Fibroblast of pulmonary artery (primary cell): ENCODE results near the gene SLX1A.
A peak's percentile ranks its signal among the peaks of the same experiment; 100 is the strongest.
"Not testable (repeated sequence)": the region's sequence is repeated elsewhere in the genome, so short reads cannot be mapped to it uniquely, and the experiment has no call there.

Experiments
- DNase-seq: peaks from one replicate; pipeline ENCODE4 v3.0.0-alpha.2; 2010; ENCODE audit warnings: low read depth
- H3K4me3 ChIP-seq: replicated peaks from 2 replicates; pipeline ENCODE4 v1.5.1; 2011; ENCODE audit warnings: low read depth, mild to moderate bottlenecking, control low read depth, low read length, moderate library complexity
- TF ChIP-seq, protein P1 (sequence below): IDR thresholded peaks from 2 replicates; pipeline ENCODE4 v1.5.1; 2011; ENCODE audit warnings: mild to moderate bottlenecking, control low read depth, low read length, inconsistent platforms; ENCODE audit errors: missing control alignments

Gene SLX1A

DNA sequence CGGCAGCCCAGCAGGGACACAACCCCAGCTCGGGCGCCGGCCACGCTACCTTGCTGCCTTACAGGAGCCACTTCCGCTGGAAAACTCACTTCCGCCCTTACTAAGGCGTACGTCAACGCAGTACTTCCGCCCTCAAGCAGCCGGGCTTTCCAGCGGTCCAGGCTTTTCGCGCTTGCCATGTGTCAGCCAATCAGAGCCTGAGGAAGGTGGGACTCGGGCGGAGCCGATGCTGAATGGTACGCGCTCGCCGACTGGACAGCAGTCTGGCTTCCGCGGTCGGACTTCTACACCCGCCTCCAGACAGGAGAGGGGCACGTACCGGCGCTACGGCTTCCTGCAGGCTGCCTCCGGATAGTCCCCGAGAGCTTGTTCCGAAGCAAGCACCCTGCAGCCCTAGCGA lies at the start of gene SLX1A, which contains the start of gene BOLA2B:
SLX1A (plus strand) TSS at position 261 of the 400 bp plus-strand sequence. CDS start 210 bp downstream, outside the sequence.
BOLA2B (minus strand) TSS at position 52 of the 400 bp plus-strand sequence. CDS start 71 bp downstream, outside the sequence.
- peak within 1 kb of the TSS; percentile 47 for H3K4me3 ChIP-seq
- DNase-seq: not testable (repeated sequence)

DNA sequence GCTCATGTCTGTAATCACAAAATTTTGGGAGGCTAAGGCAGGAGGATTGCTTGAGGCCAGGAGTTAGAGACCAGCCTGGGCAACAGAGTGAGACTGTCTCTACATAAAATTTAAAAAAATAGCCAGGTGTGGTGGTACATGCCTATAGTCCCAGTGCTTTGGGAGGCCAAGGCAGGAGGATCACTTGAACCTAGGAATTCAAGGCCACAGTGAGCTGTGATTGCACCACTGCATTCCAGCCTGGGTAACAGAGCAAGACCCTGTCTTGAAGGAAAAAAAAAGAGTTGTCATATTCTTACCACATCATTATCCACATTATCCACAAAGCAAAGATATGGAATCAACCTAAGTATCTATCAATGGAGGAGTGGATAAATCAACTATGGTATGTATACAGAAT lies 49.7 kb upstream of the SLX1A start:
- TF ChIP-seq, protein P1, sequence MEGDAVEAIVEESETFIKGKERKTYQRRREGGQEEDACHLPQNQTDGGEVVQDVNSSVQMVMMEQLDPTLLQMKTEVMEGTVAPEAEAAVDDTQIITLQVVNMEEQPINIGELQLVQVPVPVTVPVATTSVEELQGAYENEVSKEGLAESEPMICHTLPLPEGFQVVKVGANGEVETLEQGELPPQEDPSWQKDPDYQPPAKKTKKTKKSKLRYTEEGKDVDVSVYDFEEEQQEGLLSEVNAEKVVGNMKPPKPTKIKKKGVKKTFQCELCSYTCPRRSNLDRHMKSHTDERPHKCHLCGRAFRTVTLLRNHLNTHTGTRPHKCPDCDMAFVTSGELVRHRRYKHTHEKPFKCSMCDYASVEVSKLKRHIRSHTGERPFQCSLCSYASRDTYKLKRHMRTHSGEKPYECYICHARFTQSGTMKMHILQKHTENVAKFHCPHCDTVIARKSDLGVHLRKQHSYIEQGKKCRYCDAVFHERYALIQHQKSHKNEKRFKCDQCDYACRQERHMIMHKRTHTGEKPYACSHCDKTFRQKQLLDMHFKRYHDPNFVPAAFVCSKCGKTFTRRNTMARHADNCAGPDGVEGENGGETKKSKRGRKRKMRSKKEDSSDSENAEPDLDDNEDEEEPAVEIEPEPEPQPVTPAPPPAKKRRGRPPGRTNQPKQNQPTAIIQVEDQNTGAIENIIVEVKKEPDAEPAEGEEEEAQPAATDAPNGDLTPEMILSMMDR: no peak
- DNase-seq: no peak
- no peak overlapping the region for H3K4me3 ChIP-seq

GRCh38 chr16:30144917-30145316 lies 48.8 kb upstream of the SLX1A start:
- TF ChIP-seq, protein P1: no peak
- no peak overlapping the region for H3K4me3 ChIP-seq
- no peak for DNase-seq

DNA sequence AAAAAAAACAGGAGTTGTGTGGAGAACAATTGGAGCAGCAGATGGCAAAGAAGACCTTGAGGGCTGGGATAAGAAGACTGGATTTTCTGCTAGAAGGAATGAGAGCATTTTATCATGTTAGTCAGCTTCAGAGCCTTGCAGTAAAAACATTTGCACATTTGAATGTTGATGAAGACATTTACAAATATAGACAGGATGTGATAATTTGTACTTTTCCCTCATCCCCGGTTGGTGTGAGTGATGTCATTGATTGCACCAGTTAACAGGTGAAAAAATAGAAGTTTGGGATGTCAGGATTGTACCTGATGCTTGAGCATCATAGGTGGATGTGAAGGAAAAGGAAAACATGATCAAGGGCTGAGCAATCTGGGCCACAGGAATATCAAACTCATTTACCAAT lies 48.0 kb upstream of the SLX1A start:
- no peak for DNase-seq
- TF ChIP-seq, protein P1: no peak

DNA sequence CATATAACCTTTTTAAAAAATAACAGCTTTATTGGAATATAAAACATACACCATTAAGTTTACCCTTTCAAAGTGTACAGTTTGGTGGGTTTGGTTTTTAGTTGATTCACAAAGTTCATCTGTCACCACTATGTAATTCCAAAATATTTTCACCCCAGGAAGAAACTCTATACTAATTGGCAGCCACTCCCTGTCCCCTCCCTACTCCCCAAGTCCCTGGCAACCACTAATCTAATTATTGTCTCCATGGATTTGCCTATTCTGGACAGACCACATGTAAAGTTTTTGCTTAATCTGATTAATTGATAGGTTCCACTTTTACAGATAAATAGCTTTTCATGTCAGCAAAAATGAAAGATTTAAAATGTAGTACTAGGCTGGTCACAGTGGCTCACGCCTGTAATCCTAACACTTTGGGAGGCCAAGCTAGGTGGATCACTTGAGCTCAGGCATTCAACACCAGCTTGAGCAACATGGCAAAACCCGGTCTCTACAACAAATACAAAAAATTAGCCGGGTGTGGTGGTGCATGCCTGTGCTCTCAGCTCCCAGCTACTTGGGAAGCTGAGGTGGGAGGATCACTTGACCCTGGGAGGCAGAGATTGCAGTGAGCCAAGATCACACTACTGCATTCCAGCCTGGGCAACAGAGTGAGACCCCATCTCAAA lies 45.7 kb upstream of the SLX1A start:
- no peak overlapping the region for H3K4me3 ChIP-seq
- TF ChIP-seq, protein P1: no peak
- DNase-seq: no peak

More for the DNA sequence above, 48.0 kb upstream of the SLX1A start:
- H3K4me3 ChIP-seq: no peak overlapping the region

- H3K4me3 ChIP-seq: no peak overlapping the region
- no peak for DNase-seq
- TF ChIP-seq, protein P1: no peak
Measured at GRCh38 chr16:30149250-30149930, 44.3 kb upstream of the SLX1A start.

GRCh38 chr16:30151091-30151490 lies 42.6 kb upstream of the SLX1A start:
- TF ChIP-seq, protein P1: no peak
- H3K4me3 ChIP-seq: no peak overlapping the region

More at GRCh38 chr16:30151091-30151490, 42.6 kb upstream of the SLX1A start:
- no peak for DNase-seq
